HG03159 (cell line): ENCODE data around the gene DPP8.
"Not testable (repeated sequence)": the region's sequence is repeated elsewhere in the genome, so short reads cannot be mapped to it uniquely, and the experiment has no call there.

Experiments
- ATAC-seq: cut with Tn5 transposase; IDR thresholded peaks from one replicate; pipeline ENCODE4 v1.9.1; 2021; ENCODE audit warnings: mild to moderate bottlenecking, moderate library complexity; ENCODE audit not compliant: unreplicated experiment

The DPP8 gene

DNA sequence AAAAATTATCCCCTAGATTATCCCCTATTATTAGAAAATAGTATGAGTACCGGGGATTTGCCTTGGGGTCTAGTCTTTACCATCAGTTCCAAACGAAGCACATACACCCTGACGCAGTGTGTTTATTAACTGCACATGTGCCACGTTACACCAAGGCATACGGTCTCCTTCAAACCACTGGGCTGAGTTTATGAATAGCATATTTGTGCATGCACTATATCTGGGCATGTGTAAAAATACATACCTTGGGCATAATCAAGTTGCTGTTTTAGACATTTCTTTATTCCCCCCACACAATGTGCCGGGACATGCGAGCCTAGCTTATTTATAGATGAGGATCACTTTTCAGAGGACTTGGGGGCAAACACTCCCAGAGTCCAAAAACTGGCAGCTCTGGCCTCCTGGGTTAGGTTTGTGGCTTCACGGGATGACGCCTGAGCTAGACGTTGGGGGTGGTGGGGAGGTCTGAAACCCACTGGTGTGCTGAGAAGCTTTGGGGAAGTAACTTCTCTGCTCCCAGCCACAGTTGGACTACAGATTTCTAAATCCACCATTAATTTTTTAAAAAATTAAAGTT is 111.0 kb downstream of the DPP8 start:
- no peak for ATAC-seq

- ATAC-seq, result no peak
Measured at GRCh38 chr15:65405791-65406423, 111.6 kb downstream of the DPP8 start.

GRCh38 chr15:65404186-65404872 is 113.2 kb downstream of the DPP8 start:
- ATAC-seq, result no peak

GRCh38 chr15:65402961-65403360 is 114.5 kb downstream of the DPP8 start:
- ATAC-seq, result no peak

DNA sequence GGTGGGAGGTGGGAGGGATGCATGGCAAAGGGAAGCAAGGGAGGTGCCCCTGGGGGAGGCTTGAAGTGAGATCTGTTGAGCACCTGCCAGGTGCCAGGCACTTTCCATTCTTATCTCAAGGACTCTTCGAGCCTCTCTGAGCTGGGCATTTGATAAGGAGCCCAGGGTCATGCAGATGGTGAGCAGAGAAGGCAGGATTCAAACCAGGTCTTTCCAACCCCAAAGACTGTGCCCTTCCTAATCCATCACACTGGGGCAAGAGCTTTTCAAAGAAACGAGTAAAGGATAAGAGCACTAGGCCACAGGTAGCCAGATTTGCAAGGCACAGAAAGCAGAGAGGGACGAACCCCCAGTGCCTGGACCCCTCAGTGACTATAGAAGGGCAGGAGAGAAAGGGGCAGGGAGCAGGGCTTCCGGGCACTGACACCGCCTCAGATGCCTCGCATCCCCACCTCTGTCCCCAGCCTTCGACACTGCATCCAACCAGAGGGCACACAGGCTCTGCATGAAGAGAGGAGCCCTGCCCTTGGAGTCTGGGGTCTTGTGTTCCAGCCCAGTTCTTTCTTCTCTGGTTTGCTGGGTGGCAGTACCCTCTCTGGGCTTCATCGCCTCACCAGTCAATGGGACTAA is 115.8 kb downstream of the DPP8 start:
- no peak for ATAC-seq

GRCh38 chr15:65400760-65401610 is 116.5 kb downstream of the DPP8 start:
- no peak for ATAC-seq

- ATAC-seq, result no peak
Measured at GRCh38 chr15:65399997-65400396, 117.5 kb downstream of the DPP8 start.

GRCh38 chr15:65399001-65399706 is 118.3 kb downstream of the DPP8 start:
- ATAC-seq, result no peak

- ATAC-seq, result not testable (repeated sequence)
Measured at GRCh38 chr15:65398486-65398885, 119.0 kb downstream of the DPP8 start.

- ATAC-seq, result no peak
Measured at GRCh38 chr15:65396965-65397317, 120.5 kb downstream of the DPP8 start.

GRCh38 chr15:65396283-65396964 is 121.1 kb downstream of the DPP8 start:
- no peak for ATAC-seq

- no peak for ATAC-seq
Measured at GRCh38 chr15:65395567-65396202, 121.8 kb downstream of the DPP8 start.

- ATAC-seq, result no peak
Measured at GRCh38 chr15:65394936-65395335, 122.6 kb downstream of the DPP8 start.

GRCh38 chr15:65394280-65394789 is 123.2 kb downstream of the DPP8 start:
- no peak for ATAC-seq

- ATAC-seq, result no peak
Measured at GRCh38 chr15:65393557-65393956, 123.9 kb downstream of the DPP8 start.

- no peak for ATAC-seq
Measured at GRCh38 chr15:65393091-65393490, 124.4 kb downstream of the DPP8 start.
